Liver (tissue), 9 donors: ENCODE data around the gene FILIP1. TPM values are rescaled to one million over a fixed set of nuclear protein-coding genes. Genes with fewer than 3 reads are reported as not detected.

ENCODE experiments used
- DNase-seq: peaks from one replicate; pipeline ENCODE4 v3.0.0-alpha.2; 2017; ENCODE audit warnings: low spot score
- H3K27ac ChIP-seq, 2 donors: one replicate each; pipeline ENCODE4 v1.7.0; 2013; ENCODE audit warnings: inconsistent platforms in 2 of 2, low read length in 2 of 2, control low read depth in 1 of 2, low read depth in 1 of 2, mild to moderate bottlenecking in 1 of 2
- H3K27me3 ChIP-seq, 4 donors: one replicate each; pipeline versions ENCODE4 v1.6.1 to v1.7.0; 2013; ENCODE audit warnings: low read length in 3 of 4, inconsistent platforms in 1 of 4, mild to moderate bottlenecking in 1 of 4, moderate library complexity in 1 of 4; ENCODE audit not compliant: control insufficient read depth in 4 of 4, insufficient read depth in 4 of 4
- H3K36me3 ChIP-seq, 4 donors: one replicate each; pipeline versions ENCODE4 v1.6.1 to v1.7.0; 2013; ENCODE audit warnings: low read length in 3 of 4, mild to moderate bottlenecking in 3 of 4, low read depth in 1 of 4, moderate library complexity in 1 of 4; ENCODE audit not compliant: control insufficient read depth in 4 of 4, insufficient read depth in 3 of 4
- H3K4me1 ChIP-seq, 4 donors: one replicate each; pipeline versions ENCODE4 v1.6.1 to v1.7.0; 2013; ENCODE audit warnings: low read length in 3 of 4, mild to moderate bottlenecking in 3 of 4, moderate library complexity in 1 of 4; ENCODE audit not compliant: control insufficient read depth in 4 of 4, insufficient read depth in 4 of 4
- H3K4me3 ChIP-seq, 3 donors: one replicate each; pipeline versions ENCODE4 v1.6.1 to v1.7.0; 2013; ENCODE audit warnings: low read length in 3 of 3, control low read depth in 1 of 3, low read depth in 1 of 3, mild to moderate bottlenecking in 1 of 3
- H3K9ac ChIP-seq, 2 donors: one replicate each; pipeline ENCODE4 v1.7.0; 2013; ENCODE audit warnings: low read length in 2 of 2, mild to moderate bottlenecking in 2 of 2, moderate library complexity in 2 of 2, control low read depth in 1 of 2, low read depth in 1 of 2
- H3K9me3 ChIP-seq, 4 donors: one replicate each; pipeline versions ENCODE4 v1.6.1 to v1.7.0; 2013; ENCODE audit warnings: low read length in 3 of 4; ENCODE audit not compliant: control insufficient read depth in 4 of 4
- ATF3 ChIP-seq: IDR thresholded peaks from 2 replicates; pipeline ENCODE4 v1.6.1; 2016; ENCODE audit warnings: antibody characterized with exemption
- CTCF ChIP-seq: fragments of 150-350 bp; IDR thresholded peaks from 2 replicates; pipeline ENCODE4 v1.5.1; 2017; ENCODE audit warnings: improper control_type of control experiment, low read depth, low read length; ENCODE audit not compliant: missing input control
- FOXA2 ChIP-seq: IDR thresholded peaks from 2 replicates; pipeline ENCODE4 v1.6.1; 2016; ENCODE audit warnings: antibody characterized with exemption
- GABPA ChIP-seq, 2 donors: IDR thresholded peaks in 1 of 2; conservative IDR thresholded peaks in 1 of 2; 2 replicates each; pipeline ENCODE4 v1.6.1; 2016; ENCODE audit warnings: antibody characterized with exemption in 2 of 2, mild to moderate bottlenecking in 1 of 2, moderate library complexity in 1 of 2
- HNF4A ChIP-seq, 2 donors: conservative IDR thresholded peaks; 2 replicates each; pipeline ENCODE4 v1.6.1; 2016; ENCODE audit warnings: antibody characterized with exemption in 2 of 2, mild to moderate bottlenecking in 2 of 2
- HNF4G ChIP-seq: IDR thresholded peaks from 2 replicates; pipeline ENCODE4 v1.6.1; 2016; ENCODE audit warnings: antibody characterized with exemption
- JUND ChIP-seq, 2 donors: IDR thresholded peaks; 2 replicates each; pipeline ENCODE4 v1.6.1; 2016; ENCODE audit warnings: antibody characterized with exemption in 2 of 2
- MAX ChIP-seq: IDR thresholded peaks from 2 replicates; pipeline ENCODE4 v1.6.1; 2016; ENCODE audit warnings: antibody characterized with exemption
- NR2F2 ChIP-seq: IDR thresholded peaks from 2 replicates; pipeline ENCODE4 v1.6.1; 2016; ENCODE audit warnings: antibody characterized with exemption
- RAD21 ChIP-seq, 2 donors: IDR thresholded peaks; 2 replicates each; pipeline ENCODE4 v1.6.1; 2016; ENCODE audit warnings: antibody characterized with exemption in 2 of 2, mild to moderate bottlenecking in 2 of 2
- REST ChIP-seq: IDR thresholded peaks from 2 replicates; pipeline ENCODE4 v1.6.1; 2016; ENCODE audit warnings: antibody characterized with exemption, mild to moderate bottlenecking
- RXRA ChIP-seq, 2 donors: IDR thresholded peaks; 2 replicates each; pipeline ENCODE4 v1.6.1; 2017 to 2018; ENCODE audit warnings: antibody characterized with exemption in 2 of 2, mild to moderate bottlenecking in 1 of 2
- SP1 ChIP-seq: IDR thresholded peaks from 2 replicates; pipeline ENCODE4 v1.6.1; 2018; ENCODE audit warnings: antibody characterized with exemption, mild to moderate bottlenecking
- TAF1 ChIP-seq: conservative IDR thresholded peaks from 2 replicates; pipeline ENCODE4 v1.6.1; 2016; ENCODE audit warnings: antibody characterized with exemption, mild to moderate bottlenecking
- YY1 ChIP-seq: IDR thresholded peaks from 2 replicates; pipeline ENCODE4 v1.6.1; 2016; ENCODE audit warnings: antibody characterized with exemption, mild to moderate bottlenecking
- ZBTB33 ChIP-seq: IDR thresholded peaks from 2 replicates; pipeline ENCODE4 v1.6.1; 2016; ENCODE audit warnings: antibody characterized with exemption
- WGBS: extraction: QIAGEN DNeasy Blood & Tissue Kit; methylation state at CpG from one replicate; pipeline ENCODE4 v1.1.7; 2013; 5-methylcytosine and 5-hydroxymethylcytosine counted together
- polyA plus RNA-seq, 2 donors: library from polyadenylated mRNA; stranded (reverse) in 1 of 2; unstranded in 1 of 2; fragments of 200-250 nt in 1 of 2; fragments of >200 nt in 1 of 2; fragmentation: Nextera tagmentation in 1 of 2; extraction: Ambion mirVana in 1 of 2; gene quantifications; one replicate each; pipeline versions ENCODE4 v1.2.1 to v1.2.3, GENCODE V29; 2013 to 2015
- total RNA-seq, 2 donors: library from RNA; depleted of rRNA; stranded (reverse); fragments of >200 nt; gene quantifications; one replicate each; pipeline ENCODE4 v1.2.3, GENCODE V29; 2014
- donor health status: healthy.
- donor health status: healthy.
- donor health status: healthy.
- donor health status: healthy.
- donor health status: healthy.

Gene FILIP1
- total and polyA plus RNA-seq, 4 donors, result 0.70 to 2.8 (median 1.1) TPM

- Histone ChIP-seq H3K9me3 (no peaks in the 10 kb centered on the region), H3K4me1 (peaks cover 0 to 9% (median 7%) of the 10 kb centered on the region in 4 donors), H3K4me3 (no peak overlapping the region), H3K27ac (no peak overlapping the region), H3K9ac (no peak overlapping the region), H3K36me3 (no peaks in the 10 kb centered on the region), H3K27me3 (no peaks in the 10 kb centered on the region)
- TF ChIP-seq ATF3 (no peak), FOXA2 (no peak), JUND (IDR thresholded peaks at IDR 0.05) (no peak), HNF4G (no peak), MAX (no peak), RXRA (IDR thresholded peaks at IDR 0.05) (no peak), REST (no peak), NR2F2 (no peak), ZBTB33 (no peak), HNF4A (conservative IDR thresholded peaks at IDR 0.05) (no peak), SP1 (no peak), CTCF (no peak), RAD21 (IDR thresholded peaks at IDR 0.05) (no peak), GABPA (IDR thresholded peaks at IDR 0.05 in 1 of 2, conservative IDR thresholded peaks at IDR 0.05 in 1 of 2) (no peak), TAF1 (no peak), YY1 (no peak)
- no peak for DNase-seq
- WGBS, result 86% methylated on average over 6 of the region's 6 CpGs
These were observed 142.8 kb downstream of the FILIP1 start for GRCh38 chr6:75350808-75351207.

- no peak overlapping the region for H3K9ac ChIP-seq
- whole genome bisulfite sequencing, result 40% methylated on average over 3 of the region's 3 CpGs
These were observed 143.4 kb downstream of the FILIP1 start for GRCh38 chr6:75350156-75350555.

More at GRCh38 chr6:75350156-75350555, 143.4 kb downstream of the FILIP1 start:
- Histone ChIP-seq H3K9me3 (no peaks in the 10 kb centered on the region), H3K27ac (no peak overlapping the region), H3K4me3 (no peak overlapping the region), H3K27me3 (no peaks in the 10 kb centered on the region), H3K36me3 (no peaks in the 10 kb centered on the region), H3K4me1 (peaks cover 0 to 9% (median 7%) of the 10 kb centered on the region in 4 donors)
- no peak for DNase-seq
- no peak for TF ChIP-seq RAD21 (IDR thresholded peaks at IDR 0.05)
- TF ChIP-seq HNF4G, result no peak
- no peak for TF ChIP-seq NR2F2
- no peak for TF ChIP-seq RXRA (IDR thresholded peaks at IDR 0.05)
- TF ChIP-seq GABPA (IDR thresholded peaks at IDR 0.05 in 1 of 2, conservative IDR thresholded peaks at IDR 0.05 in 1 of 2), result no peak
- TF ChIP-seq FOXA2, result no peak
